ENCODE data around the gene MCOLN1.
"Not testable (repeated sequence)": the region's sequence is repeated elsewhere in the genome, so short reads cannot be mapped to it uniquely, and the experiment has no call there.

Gene MCOLN1

DNA sequence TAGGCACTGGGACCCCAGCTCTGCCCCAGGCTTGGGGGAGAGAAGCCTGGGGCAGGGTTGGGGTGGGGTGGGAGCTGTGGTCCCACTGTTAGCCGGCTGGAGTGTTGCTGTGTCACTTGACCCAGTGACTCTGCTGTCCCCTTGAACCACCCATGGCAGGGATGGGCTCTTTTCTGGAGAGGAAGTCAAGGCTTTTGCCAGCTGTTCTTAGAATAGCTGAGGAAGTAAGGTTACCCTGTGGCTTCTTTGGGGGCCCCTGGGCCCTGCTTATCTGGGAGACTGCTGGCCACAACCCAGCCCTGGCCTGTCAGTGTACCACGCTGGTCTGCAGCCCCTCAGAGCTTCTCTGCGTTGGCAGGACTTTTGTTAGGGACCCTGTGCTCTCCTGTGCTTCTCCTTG, 22.2 kb downstream of the MCOLN1 start:
- peak in 5 of 14 donors; percentile 4 to 33 (median 28) for DNase-seq

DNA sequence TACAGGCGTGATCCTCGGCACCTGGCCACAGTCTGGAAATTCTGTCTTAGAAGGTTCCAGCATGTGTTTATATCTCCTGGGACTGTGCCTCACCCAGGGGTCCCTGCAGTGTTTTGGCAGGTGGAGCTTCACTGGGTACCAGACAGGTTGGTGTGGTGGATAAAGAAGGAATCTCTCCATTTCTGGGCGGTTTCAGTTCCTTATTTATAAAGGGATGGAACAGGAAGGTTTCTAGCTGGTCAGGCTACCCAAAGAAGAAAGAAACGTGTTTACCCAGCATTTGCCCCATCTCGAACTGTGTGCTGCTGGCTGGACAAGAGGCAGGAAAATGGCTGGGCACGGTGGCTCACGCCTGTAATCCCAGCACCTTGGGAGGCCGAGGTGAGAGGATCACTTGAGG, 22.9 kb downstream of the MCOLN1 start:
- no peak for DNase-seq

DNA sequence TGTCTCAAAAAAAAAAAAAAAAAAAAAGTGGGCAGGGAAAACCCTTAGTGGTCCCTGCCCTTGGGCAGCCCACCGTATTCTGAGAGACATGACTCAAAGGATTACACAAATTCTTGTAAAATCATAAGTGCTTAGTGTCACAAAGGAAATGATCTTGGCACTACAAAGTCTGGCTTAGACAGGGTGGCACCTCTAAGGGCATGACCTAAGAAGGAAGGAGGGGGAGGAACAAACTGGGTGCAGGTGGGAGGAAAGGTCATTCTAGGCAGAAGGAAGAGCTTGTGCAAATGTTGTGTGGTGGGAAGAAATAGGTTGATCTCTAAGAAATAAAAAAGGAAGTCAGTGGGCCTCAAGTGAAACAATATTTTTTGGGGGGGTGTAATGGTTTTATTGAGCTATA, 23.5 kb downstream of the MCOLN1 start:
- no peak for DNase-seq

DNA sequence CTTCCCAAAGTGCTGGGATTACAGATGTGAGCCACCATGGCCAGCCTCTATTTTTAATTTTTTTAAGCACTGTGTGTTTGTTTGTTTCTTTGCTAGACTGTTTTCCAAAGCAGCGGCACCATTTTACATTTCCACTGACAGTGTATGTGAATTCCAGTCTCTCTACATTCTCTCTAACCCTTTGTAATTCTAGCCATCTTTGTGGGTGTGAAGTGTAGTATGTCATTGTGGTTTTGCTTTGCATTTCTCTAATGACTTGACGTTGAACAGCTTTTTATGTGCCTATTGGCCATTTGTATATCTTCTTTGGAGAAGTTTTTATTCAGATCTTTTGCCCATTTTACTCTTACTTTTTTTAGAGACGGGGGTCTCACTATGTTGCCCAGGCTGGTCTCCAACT, 24.7 kb downstream of the MCOLN1 start:
- DNase-seq = no peak

DNA sequence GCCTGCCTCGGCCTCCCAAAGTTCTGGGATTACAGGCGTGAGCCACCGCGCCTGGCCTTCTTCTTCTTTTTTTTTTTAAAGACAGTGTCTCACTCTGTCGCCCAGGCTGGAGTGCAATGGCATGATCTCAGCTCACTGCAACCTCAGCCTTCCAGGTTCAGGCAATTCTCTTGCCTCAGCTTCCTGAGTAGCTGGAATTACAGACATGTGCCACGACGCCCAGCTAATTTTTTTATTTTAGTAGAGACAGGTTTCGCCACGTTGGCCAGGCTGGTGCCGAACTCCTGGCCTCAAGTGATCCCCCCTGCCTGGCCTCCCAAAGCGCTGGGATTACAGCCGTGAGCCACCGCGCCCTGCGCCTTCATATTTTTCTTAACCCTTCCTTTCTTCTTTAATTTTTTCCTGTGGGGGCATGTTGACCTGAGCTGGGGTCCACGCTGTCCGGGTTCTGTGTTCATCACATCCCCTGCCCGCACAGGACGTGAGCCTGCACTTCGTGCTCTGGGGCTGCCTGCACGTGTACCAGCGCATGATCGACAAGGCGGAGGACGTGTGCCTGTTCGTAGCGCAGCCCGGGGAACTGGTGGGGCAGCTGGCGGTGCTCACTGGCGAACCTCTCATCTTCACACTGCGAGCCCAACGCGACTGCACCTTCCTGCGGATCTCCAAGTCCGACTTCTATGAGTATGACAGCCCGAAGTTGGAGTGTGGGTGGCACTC, 27.2 kb downstream of the MCOLN1 start:
- no peak for DNase-seq

DNA sequence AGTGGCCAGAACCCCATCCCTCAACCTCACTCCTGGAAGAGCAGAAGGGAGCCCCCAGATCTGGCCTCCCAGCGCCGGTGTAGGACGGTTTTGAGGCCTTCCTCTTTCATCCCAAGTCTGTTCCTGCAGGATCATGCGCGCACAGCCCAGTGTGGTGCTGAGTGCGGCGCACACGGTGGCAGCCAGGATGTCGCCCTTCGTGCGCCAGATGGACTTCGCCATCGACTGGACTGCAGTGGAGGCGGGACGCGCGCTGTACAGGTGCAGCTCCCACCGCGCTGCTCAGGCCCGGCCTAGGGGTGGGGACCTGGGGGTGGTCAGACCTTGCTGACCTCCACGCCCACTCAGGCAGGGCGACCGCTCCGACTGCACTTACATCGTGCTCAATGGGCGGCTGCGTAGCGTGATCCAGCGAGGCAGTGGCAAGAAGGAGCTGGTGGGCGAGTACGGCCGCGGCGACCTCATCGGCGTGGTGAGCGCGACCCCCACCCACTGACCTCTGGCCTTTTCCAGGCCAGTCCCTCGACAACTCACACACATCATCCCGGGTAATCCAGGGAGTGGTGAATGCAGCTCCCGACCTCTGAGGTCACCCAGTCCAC, 27.8 kb downstream of the MCOLN1 start:
- DNase-seq = no peak

DNA sequence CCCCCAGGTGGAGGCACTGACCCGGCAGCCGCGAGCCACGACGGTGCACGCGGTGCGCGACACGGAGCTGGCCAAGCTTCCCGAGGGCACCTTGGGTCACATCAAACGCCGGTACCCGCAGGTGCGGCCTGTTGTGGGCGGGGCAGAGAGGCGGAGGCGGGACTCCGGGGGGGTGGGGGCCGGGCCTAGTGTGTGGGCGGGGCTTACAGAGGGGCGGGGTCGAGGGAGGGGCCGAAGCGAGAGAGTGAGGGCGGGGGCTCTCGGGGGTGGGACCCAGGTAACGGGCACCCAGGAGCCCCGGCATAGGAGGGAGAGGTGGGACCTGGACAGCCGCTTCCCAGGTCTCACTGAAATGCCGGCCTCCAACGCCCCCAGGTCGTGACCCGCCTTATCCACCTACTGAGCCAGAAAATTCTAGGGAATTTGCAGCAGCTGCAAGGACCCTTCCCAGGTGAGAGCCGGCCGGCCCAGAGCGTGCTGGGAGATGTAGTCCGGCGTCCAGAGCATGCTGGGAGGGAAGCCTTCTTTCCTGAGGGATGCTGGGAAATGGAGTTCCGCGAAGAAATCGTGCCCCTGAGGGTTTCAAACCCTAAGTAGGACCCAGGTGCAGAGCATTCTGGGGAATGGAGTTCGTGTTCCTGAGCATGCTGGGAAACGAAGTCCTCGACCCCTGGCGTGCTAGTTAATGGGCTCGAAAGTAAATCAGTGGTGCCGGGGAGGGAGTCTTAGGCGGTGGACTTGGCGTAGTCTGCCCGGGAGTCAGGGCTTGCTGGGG, 28.8 kb downstream of the MCOLN1 start:
- peak in 10 of 14 donors; percentile 8 to 92 (median 22) for DNase-seq

DNA sequence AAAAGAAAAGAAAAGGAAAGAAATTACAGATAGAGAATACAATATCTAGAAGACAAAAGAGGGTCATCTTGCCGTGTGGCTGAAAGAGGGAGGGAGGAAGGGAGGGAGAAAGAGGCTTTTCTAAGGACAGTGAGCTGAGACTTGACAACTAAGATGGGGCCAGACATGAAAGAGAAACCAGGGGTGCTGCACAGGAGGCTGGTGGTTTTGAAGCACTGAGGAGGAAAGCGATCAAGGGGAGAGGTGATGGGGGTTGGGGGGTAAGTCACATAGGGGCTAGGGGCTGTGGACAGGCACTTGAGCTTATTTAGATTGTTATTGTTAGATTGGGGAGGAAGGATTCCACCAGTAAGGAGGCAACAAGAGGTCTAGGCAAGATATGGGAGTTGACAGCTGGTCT, 30.4 kb downstream of the MCOLN1 start:
- DNase-seq = no peak

DNA sequence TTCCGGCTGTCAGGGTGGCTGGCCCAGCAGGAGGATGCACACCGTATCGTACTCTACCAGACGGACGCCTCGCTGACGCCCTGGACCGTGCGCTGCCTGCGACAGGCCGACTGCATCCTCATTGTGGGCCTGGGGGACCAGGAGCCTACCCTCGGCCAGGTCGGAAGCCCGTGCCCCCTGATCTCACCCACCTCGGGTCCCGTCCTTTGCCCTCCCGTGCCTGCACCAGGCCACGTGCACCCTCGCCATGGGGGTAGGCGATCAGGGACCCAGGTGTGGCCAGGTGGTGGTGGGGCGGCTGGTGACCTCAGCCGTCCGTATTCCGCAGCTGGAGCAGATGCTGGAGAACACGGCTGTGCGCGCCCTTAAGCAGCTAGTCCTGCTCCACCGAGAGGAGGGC, 32.1 kb downstream of the MCOLN1 start:
- no peak for DNase-seq

DNA sequence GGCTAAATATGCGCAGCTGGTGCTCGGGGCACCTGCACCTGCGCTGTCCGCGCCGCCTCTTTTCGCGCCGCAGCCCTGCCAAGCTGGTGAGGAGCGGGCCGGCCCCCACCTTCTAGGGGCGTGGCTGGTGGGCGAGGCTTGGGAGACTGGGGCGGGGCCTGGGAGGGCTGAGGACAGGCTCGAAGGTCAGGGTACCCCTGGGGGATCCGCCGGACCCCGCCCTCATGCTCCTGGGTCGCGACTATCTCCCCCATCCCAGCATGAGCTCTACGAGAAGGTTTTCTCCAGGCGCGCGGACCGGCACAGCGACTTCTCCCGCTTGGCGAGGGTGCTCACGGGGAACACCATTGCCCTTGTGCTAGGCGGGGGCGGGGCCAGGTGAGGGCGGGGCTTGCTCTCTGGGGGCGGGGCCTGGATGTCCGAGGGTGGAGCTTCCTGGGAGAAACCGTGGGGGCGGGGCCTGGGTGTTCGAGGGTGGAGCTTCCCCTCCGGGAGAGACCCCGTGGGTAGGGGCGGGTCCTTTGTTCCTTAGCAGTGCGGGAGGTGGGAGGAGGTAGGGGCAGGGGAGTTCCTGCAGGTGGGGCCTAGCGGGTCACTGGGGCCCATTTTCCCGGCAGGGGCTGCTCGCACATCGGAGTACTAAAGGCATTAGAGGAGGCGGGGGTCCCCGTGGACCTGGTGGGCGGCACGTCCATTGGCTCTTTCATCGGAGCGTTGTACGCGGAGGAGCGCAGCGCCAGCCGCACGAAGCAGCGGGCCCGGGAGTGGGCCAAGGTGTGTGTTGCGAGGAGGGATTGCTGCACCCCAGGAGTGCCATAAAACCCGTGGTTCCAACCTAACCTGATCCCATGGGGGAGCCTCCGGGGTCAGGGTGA, 32.8 kb downstream of the MCOLN1 start:
- no peak for DNase-seq

DNA sequence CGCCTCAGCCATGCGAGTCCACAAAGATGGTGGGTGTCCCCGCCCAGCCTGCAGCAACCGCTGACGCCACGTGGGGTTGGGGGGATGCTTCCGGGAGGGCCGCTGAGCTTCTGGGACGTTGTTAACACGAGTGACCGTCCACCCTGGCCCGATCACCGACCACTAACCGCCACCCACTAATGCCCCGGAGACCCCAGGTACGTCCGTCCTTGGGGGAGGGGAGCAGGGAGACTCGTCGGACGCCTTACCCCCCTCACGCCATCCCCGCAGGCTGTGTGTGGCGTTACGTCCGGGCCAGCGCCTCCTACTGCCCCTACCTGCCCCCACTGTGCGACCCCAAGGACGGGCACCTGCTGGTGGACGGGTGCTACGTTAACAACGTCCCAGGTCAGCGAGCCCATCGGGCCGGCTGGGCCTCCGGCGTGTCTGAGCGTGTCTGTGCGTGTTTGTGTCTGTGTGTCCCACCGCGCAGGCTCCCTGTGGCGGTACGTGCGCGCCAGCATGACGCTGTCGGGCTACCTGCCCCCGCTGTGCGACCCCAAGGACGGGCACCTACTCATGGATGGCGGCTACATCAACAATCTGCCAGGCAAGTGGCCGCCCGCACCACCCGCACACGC, 34.4 kb downstream of the MCOLN1 start:
- no peak for DNase-seq

DNA sequence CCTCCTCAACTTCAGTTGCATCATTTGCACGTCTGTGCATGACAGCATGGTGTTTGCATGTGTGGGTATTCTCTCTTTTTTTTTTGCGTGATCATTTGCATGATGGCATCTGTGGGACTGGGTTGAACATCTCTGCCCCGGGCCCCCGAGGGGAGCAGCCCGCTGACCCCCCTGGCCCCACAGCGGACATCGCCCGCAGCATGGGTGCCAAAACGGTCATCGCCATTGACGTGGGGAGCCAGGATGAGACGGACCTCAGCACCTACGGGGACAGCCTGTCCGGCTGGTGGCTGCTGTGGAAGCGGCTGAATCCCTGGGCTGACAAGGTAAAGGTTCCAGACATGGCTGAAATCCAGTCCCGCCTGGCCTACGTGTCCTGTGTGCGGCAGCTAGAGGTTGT, 36.2 kb downstream of the MCOLN1 start:
- no peak for DNase-seq

DNA sequence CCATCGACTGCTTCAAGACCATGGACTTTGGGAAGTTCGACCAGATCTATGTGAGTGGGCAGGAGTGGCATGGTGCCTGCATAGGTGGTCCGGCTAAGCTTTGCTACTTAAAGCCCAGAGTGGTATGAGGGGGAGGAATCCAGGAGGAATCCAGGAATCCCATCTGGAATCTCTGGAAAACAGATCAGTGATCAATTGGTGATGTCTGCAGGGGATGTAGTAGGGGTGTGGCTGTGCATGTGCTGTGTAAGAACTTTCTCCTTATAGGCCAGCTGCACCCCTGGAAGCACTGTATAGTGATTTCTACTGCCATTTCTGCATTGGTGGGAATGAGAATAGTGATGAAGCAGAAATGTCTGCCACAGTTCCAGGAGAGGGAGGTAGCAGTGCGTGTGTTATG, 36.7 kb downstream of the MCOLN1 start:
- no peak for DNase-seq

DNA sequence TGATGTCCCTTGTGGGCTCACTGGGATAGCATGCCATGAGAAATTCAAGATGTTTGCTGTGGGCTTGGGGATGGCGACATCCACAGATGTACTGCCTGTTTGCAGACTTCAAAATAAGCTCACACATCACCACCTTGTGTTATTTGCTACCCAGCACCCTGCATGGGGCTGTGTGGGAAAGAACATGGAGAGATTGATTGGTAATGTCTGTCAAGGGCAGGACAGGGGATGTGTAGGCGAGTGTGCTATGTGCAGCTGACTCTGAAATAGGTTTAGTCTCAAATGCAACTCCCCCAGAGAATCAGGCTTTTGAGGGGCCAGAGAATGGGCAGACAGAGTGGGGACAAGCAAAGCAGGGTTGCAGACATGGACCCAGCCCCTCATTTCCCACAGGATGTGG, 37.8 kb downstream of the MCOLN1 start:
- DNase-seq = no peak

DNA sequence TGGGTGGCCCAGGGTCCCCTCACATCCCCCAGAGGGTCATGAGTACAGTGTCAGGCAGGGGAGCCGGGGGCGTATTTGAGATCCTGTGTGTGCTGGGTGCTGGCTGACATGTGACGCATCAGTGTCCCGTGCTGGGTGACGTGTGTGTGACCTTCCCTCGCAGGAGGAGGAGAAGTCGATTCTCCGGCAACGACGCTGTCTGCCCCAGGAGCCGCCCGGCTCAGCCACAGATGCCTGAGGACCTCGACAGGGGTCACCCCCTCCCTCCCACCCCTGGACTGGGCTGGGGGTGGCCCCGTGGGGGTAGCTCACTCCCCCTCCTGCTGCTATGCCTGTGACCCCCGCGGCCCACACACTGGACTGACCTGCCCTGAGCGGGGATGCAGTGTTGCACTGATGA, 38.9 kb downstream of the MCOLN1 start:
- no peak for DNase-seq

DNA sequence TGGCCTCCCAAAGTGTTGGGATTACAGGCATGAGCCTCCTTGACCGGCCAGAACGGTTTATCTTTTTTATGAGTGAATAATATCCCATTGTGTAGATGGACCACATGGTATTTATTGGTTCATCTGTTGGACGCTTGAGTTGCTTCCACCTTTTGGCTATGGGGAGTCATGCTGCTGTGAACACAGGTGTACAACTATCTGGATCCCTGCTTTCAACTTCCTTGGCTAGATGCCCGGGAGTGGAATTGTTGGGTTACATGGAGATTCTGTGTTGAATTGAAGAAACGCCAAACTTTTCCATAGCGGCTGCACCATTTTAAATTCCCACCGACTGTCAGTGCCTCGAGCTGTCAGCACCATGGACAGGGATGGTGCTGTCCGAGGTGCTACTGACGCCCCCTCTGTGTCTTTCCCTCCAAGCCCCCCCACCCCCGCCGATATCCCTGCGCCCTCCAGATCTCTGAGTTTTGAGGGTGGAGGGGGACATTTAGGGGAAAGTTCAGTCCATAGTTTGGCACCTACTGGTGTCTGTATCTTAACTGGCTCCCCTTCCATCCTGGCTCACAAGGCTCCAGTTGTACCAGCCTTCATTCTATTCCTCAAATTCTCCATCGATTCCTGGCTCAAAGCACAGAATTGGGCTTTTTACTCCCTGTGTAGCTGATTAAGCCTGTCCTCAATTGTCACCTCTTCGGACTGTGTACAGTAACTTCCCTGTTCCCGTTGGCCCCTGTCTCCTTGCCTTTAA, 40.4 kb downstream of the MCOLN1 start:
- DNase-seq = no peak

DNA sequence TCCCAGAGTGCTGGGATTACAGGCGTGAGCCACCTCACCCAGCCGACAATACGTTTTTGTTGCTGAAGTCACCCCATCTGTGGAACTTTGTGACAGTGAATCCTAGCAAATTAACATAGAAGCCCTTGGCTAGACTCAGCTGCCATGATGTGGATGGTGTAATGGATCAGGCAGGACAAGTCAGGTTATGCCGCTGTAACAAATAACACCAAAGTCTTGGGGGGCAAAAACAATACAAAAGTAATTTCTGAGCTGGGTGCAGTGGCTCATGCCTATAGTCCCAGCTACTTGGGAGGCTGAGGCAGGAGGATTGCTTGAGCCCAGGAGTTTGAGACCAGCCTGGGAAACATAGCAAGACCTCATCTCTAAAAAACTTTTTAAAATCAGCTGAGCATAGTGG, 42.4 kb downstream of the MCOLN1 start:
- DNase-seq = no peak

DNA sequence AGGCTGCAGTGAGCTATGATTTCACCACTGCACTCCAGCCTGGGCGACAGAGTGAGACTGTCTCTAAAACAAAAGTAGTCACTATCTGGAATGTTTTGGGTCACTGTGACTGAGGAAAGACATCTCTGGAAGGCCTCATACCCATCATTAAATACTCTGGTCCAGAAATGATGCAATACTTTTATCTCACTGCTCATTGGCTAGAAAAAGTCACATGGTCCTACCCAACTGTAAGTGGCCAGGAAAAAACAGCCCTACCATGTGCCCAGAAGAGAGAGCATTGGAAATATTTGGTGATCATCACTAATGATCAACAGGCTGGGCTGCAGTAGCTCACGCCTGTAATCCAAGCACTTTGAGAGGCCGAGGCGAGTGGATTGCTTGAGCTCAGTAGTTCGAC, 42.9 kb downstream of the MCOLN1 start:
- no peak for DNase-seq

DNA sequence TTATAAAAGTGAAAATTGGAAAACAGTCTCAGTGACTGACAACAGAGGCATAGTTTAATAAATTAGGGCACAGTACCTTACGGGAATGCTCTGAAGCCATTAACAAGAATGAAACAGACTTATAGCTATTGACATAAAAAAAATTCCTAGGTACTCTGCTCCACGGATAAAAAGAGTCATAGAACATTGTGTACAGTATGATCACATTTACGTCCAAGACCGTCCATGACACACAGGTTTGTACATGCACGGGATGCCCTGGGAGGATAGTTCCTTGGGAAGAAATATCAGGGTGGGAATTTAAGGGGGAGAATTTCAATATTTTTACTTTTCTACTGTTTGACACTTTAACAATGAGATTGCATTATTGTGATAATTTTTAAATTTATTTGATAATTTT, 48.3 kb downstream of the MCOLN1 start:
- no peak for DNase-seq

DNA sequence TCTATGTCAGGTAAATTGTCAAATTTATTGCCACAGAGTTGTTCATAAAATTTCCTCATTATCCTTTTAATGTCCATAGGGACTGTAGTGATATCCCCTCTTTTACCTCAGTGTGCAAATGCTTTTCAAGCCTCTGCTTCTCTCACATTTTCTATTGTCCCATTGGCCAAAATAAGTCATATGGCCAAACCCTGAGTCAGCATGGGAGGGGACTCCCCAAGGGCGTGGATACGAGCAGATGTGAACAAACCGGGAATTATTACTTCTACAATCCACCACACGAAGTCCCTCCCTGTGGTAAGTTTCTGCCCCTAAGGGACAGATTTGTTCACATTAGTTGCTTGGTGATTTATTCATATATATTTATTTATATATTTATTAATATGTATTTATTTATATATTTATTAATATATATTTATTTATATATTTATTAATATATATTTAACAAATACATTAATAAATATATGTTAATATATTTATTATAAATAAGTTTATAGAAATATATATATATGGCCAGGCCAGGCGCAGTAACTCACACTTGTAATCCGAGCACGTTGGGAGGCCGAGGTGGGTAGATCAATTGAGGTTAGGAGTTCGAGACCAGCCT, 53.1 kb downstream of the MCOLN1 start:
- DNase-seq = no peak

DNA sequence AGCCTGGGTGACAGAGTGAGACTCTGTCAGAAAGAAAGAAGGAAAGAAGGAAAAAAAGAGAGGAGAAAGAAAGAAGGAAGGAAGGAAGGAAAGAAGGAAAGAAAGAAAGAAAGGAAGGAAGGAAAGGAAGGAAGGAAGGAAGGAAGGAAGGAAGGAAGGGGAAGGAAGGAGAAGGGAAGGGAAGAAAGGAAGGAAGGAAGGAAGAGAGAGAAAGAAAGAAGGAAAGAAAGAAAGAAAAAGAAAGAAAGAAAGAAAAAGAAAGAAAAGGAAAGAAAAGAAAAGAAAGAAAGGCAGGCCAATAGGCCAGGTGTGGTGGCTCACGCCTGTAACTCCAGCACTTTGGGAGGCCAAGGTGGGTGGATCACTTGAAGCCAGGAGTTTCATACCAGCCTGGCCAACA, 55.0 kb downstream of the MCOLN1 start:
- not testable (repeated sequence) for DNase-seq
